Measurements from ENCODE around the gene TANK. TPM values are rescaled to one million over a fixed set of nuclear protein-coding genes. Genes with fewer than 3 reads are reported as not detected.

TANK gene
- total RNA-seq, 2 donors from 2014 or later, result 37.7 to 55.3 TPM

DNA sequence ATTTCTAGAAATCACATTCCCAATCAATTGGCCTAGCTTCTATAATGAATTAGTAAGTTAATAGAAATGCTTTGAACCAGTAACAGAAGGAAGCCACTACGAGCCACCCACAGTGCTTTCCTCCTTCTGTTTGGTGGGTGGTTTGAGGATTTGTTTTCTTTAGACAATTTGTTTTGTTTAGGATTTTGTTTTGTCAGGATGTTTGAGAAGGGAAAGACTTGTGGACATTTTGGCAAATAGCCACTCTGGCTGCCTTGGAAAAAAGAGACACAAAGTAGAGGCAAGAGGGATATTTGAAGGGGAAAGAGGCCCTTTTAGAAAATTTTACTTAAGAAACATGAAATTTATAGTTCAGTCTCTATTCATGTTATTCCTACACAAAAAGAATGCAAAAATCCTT, 47.7 kb downstream of the TANK start:
- intact Hi-C loops (cut with DNase I), result no loop called here
- DNase-seq (ENCODE audit: low spot score), result no peak

GRCh38 chr2:161208527-161209139, 48.4 kb downstream of the TANK start:
- intact Hi-C loops (cut with DNase I), result no loop called here
- no peak for DNase-seq (ENCODE audit: low spot score)

DNA sequence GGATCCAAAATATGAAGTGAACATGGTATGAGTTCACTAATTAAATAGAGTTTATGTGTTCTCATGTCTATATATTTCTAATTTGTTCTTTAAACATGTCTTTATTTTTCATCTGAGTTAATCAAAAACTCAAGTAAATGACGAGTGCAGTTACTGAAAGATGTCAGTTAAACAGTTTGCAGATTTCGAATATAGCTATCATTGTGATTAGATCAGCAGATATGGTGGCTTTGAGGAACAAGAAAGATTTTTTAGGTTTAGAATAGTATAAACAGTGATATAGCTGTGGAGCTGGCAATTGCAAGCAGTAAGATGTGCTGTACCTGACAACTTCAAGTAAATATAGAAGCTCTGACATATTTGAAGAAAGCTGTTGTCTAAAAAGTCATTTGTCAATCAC, 49.7 kb downstream of the TANK start:
- intact Hi-C loops (cut with DNase I), result no loop called here

GRCh38 chr2:161217597-161218185, 57.5 kb downstream of the TANK start:
- intact Hi-C loops (cut with DNase I), result no loop called here
- no peak for DNase-seq (ENCODE audit: low spot score)

More for the DNA sequence above, 49.7 kb downstream of the TANK start:
- DNase-seq (ENCODE audit: low spot score), result no peak

DNA sequence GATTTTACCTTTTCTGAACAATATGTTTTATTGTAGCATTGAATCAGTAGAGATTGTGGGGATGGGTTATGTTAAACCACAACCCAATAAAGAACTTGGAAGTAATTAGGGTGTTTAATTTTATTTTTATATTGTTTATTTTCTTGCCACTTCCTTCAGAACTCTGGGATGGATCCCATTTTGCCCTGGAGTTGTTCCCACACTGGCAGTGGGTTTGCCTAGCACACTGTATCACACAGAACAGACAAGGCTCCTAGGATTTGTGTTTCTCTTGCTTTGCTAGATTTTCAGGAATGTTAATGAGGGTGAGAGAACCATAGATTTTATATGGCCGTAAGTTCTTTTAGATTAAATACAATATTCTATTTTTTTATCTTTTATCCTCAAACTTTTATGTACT, 59.0 kb downstream of the TANK start:
- intact Hi-C loops (cut with DNase I), result no loop called here
- no peak for DNase-seq (ENCODE audit: low spot score)

GRCh38 chr2:161223139-161223732, 63.0 kb downstream of the TANK start:
- intact Hi-C loops (cut with DNase I), result no loop called here
- DNase-seq (ENCODE audit: low spot score), result no peak

- DNase-seq (ENCODE audit: low spot score), result no peak
- intact Hi-C loops (cut with DNase I), result no loop called here
Measured at GRCh38 chr2:161228511-161229240, 68.4 kb downstream of the TANK start.

DNA sequence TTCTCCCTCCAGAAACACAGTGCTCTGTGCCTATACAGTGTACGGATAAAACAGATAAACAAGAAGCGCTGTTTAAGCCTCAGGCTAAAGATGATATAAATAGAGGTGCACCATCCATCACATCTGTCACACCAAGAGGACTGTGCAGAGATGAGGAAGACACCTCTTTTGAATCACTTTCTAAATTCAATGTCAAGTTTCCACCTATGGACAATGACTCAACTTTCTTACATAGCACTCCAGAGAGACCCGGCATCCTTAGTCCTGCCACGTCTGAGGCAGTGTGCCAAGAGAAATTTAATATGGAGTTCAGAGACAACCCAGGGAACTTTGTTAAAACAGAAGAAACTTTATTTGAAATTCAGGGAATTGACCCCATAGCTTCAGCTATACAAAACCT, 70.7 kb downstream of the TANK start:
- DNase-seq (ENCODE audit: low spot score), result no peak
- intact Hi-C loops (cut with DNase I), result no loop called here

- intact Hi-C loops (cut with DNase I), result no loop called here
- no peak for DNase-seq (ENCODE audit: low spot score)
Measured at GRCh38 chr2:161232571-161232970, 72.3 kb downstream of the TANK start.

GRCh38 chr2:161233858-161234431, 73.7 kb downstream of the TANK start:
- intact Hi-C loops (cut with DNase I), result no loop called here
- no peak for DNase-seq (ENCODE audit: low spot score)

GRCh38 chr2:161234627-161235026, 74.4 kb downstream of the TANK start:
- intact Hi-C loops (cut with DNase I), result no loop called here
- DNase-seq (ENCODE audit: low spot score), result no peak

DNA sequence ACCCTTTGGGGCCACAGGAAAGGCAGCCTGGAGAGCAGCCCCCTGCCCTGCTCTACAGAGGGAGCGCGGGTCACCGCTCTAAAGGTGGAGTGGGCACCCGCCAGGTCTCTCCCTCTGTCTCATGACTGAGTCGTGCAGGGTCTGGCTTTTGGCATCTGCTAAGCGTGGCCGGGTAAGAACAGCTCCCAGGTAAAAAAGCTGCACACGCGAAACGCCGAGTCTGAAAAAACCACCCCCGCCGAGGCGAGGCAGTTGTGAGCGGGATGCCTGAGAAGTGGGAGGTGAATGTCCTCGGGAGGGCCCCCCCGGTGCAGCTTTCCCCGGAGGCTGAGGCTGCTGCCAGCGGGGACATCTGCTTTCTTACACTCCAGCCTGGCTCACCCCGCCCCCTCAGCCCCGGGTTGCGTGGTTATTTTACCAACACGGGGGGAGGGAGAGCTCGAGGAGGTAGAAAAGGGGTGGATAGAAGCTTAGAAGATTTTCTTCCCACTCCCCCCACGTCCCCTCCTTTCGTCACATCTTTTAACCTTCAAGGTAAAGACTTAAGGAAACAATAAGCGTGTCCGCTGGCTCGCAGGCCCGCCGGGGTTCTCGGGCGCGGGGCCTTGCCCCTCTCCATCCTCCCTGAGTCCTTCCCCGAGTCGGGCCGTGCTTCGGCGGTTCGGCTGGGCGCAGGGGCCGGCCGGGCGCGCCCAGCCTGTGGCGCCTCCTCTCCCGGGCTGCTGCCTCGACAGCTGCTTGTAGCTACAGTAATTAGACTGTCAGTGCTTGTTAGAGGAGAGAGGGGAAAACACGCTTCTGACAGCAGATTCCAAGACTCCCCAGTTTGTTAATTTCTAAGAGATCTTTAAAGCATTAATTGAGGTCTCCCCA, 77.4 kb downstream of the TANK start:
- intact Hi-C loops (cut with DNase I), result no loop called here
- peak; percentile 83 for DNase-seq (ENCODE audit: low spot score)

DNA sequence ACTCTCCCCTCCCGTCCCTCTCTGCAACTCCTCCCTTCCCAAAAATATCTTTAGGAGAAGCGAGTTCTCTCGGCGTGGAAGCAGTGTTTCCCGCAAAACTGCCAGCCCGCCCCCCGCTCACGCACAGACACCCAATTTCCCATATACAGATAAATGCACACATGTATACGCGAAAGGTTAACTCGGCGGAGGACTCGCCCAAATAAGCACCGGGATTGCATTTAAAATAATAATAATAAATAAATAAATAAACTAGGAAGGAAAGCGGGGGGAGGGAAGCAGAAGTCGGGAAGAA, 78.0 kb downstream of the TANK start:
- DNase-seq (ENCODE audit: low spot score), result no peak
- intact Hi-C loops (cut with DNase I), result no loop called here

GRCh38 chr2:161238560-161239325, 78.5 kb downstream of the TANK start:
- DNase-seq (ENCODE audit: low spot score), result peak; percentile 90
- intact Hi-C loops (cut with DNase I), result no loop called here

GRCh38 chr2:161239326-161240109, 79.3 kb downstream of the TANK start:
- DNase-seq (ENCODE audit: low spot score), result peak; percentile 75
- intact Hi-C loops (cut with DNase I), result no loop called here

DNA sequence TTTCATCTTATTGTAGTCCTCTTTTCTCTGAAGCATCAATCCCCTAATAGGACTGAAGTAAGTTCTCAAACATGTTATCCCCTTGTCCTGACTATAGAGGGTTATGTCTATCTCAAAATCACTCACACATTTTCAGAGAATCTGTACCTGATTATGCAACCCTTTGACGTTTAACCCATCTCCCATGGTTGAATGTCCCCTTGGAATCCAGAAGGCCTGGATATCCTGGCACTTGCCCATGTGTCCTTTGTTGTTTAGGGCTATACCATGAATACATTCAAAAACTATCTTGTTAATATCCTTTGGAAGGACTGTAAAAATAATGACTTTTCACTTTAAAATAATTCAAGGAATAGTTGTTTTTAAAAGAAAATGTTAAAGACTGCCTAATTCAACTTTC, 81.7 kb downstream of the TANK start:
- DNase-seq (ENCODE audit: low spot score), result no peak
- intact Hi-C loops (cut with DNase I), result no loop called here

DNA sequence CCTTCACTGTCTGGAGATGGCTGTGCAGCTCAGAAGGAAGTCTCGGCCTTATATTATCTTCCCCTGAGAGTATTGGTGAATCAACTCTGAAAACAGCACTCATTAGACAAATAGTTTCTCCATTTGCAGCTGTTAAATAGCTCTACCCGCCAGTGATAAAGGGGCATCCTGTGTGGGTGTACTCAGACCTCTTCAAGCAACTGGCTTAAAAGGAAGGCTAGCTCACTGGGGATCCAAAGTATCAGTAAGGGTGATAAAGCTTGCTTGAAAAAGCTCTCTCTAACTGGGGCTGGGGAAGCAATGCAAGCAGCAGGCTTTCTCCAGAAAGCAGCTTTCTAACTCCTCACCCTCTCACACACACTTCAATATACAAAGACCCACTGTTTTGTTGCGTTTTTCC, 83.1 kb downstream of the TANK start:
- intact Hi-C loops (cut with DNase I), result no loop called here
- DNase-seq (ENCODE audit: low spot score), result no peak

GRCh38 chr2:161243905-161244304, 83.7 kb downstream of the TANK start:
- no peak for DNase-seq (ENCODE audit: low spot score)
- intact Hi-C loops (cut with DNase I), result no loop called here

Data from posterior vena cava (tissue), 2 donors.